K562 (cell line): ENCODE results near the gene YPEL1. TPM values are rescaled to one million over a fixed set of nuclear protein-coding genes. Genes with fewer than 3 reads are reported as not detected.

ENCODE experiments used
- BRD9 ChIP-seq: fragments of 450-650 bp; IDR thresholded peaks from 2 replicates; pipeline ENCODE4 v1.6.1; 2018; ENCODE audit warnings: low read depth; ENCODE audit not compliant: partially characterized antibody
- EZH2 ChIP-seq: IDR thresholded peaks from 2 replicates; pipeline ENCODE4 v1.6.1; 2012; ENCODE audit warnings: low read depth, mild to moderate bottlenecking, inconsistent platforms, low read length, borderline replicate concordance
- GATAD2B ChIP-seq: fragments of 450-650 bp; IDR thresholded peaks from 2 replicates; pipeline ENCODE4 v1.6.1; 2017; ENCODE audit warnings: mild to moderate bottlenecking, borderline replicate concordance
- HNRNPH1 ChIP-seq: fragments of 200-400 bp; formaldehyde crosslinking; optimal IDR thresholded peaks from 2 replicates; pipeline ENCODE3; 2017; ENCODE audit warnings: low read depth, mild to moderate bottlenecking, low read length, moderate library complexity
- JUNB ChIP-seq: fragments of 450-650 bp; formaldehyde crosslinking; conservative IDR thresholded peaks from 2 replicates; pipeline ENCODE4 v1.4.0; 2020; ENCODE audit warnings: mild to moderate bottlenecking
- MYNN ChIP-seq, 2 experiments: sonication (generic); formaldehyde crosslinking in 1 of 2; IDR thresholded peaks; 2 replicates each; pipeline versions ENCODE4 v1.5.0 to v1.6.1; 2016 to 2020; ENCODE audit warnings: antibody characterized with exemption in 1 of 2, missing genetic modification reagents in 1 of 2
- NFXL1 ChIP-seq: fragments of 450-650 bp; formaldehyde crosslinking; IDR thresholded peaks from 2 replicates; pipeline ENCODE4 v1.4.0; 2021; ENCODE audit warnings: mild to moderate bottlenecking
- NR2F6 ChIP-seq: fragments of 450-650 bp; formaldehyde crosslinking; IDR thresholded peaks from 2 replicates; pipeline ENCODE4 v1.4.0; 2020; ENCODE audit warnings: mild to moderate bottlenecking
- PATZ1 ChIP-seq: fragments of 250-450 bp; sonication (Bioruptor Pico); IDR thresholded peaks from 2 replicates; pipeline ENCODE4 v1.5.0; 2020; ENCODE audit warnings: mild to moderate bottlenecking, borderline replicate concordance
- POLR2B ChIP-seq: fragments of 450-650 bp; IDR thresholded peaks from 2 replicates; pipeline ENCODE4 v1.6.1; 2018; ENCODE audit warnings: low read depth; ENCODE audit not compliant: partially characterized antibody
- PPARD ChIP-seq: fragments of 250-450 bp; sonication (Bioruptor Pico); IDR thresholded peaks from 2 replicates; pipeline ENCODE4 v1.8.0; 2022; ENCODE audit warnings: inconsistent platforms, mild to moderate bottlenecking, moderate library complexity
- PTRF ChIP-seq: fragments of 450-650 bp; IDR thresholded peaks from 2 replicates; pipeline ENCODE4 v1.6.1; 2016; ENCODE audit warnings: mild to moderate bottlenecking, missing genetic modification characterization, missing compliant biosample characterization
- SMAD3 ChIP-seq: fragments of 450-650 bp; formaldehyde crosslinking; conservative IDR thresholded peaks from 2 replicates; pipeline ENCODE4 v1.4.0; 2020; ENCODE audit warnings: mild to moderate bottlenecking
- STAT5A ChIP-seq: IDR thresholded peaks from 2 replicates; pipeline ENCODE4 v1.6.1; 2012; ENCODE audit warnings: low read length, inconsistent platforms, borderline replicate concordance
- TEAD2 ChIP-seq: fragments of 450-650 bp; IDR thresholded peaks from 2 replicates; pipeline ENCODE4 v1.6.1; 2016; ENCODE audit warnings: missing genetic modification characterization, control low read depth, missing compliant biosample characterization
- ZFP1 ChIP-seq: fragments of 450-650 bp; formaldehyde crosslinking; IDR thresholded peaks from 2 replicates; pipeline ENCODE4 v1.4.0; 2020; ENCODE audit warnings: mild to moderate bottlenecking, mixed read lengths
- ZNF384 ChIP-seq: IDR thresholded peaks from 2 replicates; pipeline ENCODE4 v1.6.1; 2012; ENCODE audit warnings: low read depth, low read length, improper control_type of control experiment
- ZNF589 ChIP-seq: fragments of 200-800 bp; sonication (Bioruptor generic); IDR thresholded peaks from 2 replicates; pipeline ENCODE4 v1.6.1; 2016; ENCODE audit warnings: low read depth, missing genetic modification characterization, missing compliant biosample characterization
- polyA plus RNA-seq, 8 experiments: library from polyadenylated mRNA; depleted of rRNA in 4 of 8; stranded (reverse) in 5 of 8; unstranded in 3 of 8; fragments of >200 nt; fragmentation: Nextera tagmentation in 2 of 8; fragmentation: Illumina TruSeq in 1 of 8; extraction: Ambion mirVana in 2 of 8; extraction: Trizol in 1 of 8; gene quantifications; 2 replicates each; pipeline versions ENCODE4 v1.2.1 to v1.2.3, GENCODE V29; 2011 to 2014; ENCODE audit warnings: inconsistent platforms in 1 of 8, missing spikeins in 1 of 8
- total RNA-seq, 7 experiments: library from RNA; depleted of rRNA in 6 of 7; stranded (reverse); fragments of >200 nt in 6 of 7; fragmentation: Illumina TruSeq in 2 of 7; extraction: Trizol in 2 of 7; gene quantifications; 2 replicates each; pipeline versions ENCODE4 v1.2.1 to v1.2.3, GENCODE V29; 2011 to 2021; ENCODE audit warnings: low replicate concordance in 1 of 7
- TF ChIP-seq, protein P1 (sequence below): sonication (generic); formaldehyde crosslinking; IDR thresholded peaks from 2 replicates; pipeline ENCODE4 v1.8.0; 2022; ENCODE audit warnings: mild to moderate bottlenecking, low read depth, missing genetic modification reagents
- TF ChIP-seq, protein P2 (sequence below): sonication (generic); formaldehyde crosslinking; IDR thresholded peaks from 2 replicates; pipeline ENCODE4 v1.8.0; 2022; ENCODE audit warnings: mild to moderate bottlenecking, missing genetic modification reagents

The YPEL1 gene
- total and polyA plus RNA-seq, 9 of the 15 experiments (the other 6 are each of a cell fraction or from before 2014, with no cell fraction given), result 0.07 to 2.2 (median 0.46) TPM

DNA sequence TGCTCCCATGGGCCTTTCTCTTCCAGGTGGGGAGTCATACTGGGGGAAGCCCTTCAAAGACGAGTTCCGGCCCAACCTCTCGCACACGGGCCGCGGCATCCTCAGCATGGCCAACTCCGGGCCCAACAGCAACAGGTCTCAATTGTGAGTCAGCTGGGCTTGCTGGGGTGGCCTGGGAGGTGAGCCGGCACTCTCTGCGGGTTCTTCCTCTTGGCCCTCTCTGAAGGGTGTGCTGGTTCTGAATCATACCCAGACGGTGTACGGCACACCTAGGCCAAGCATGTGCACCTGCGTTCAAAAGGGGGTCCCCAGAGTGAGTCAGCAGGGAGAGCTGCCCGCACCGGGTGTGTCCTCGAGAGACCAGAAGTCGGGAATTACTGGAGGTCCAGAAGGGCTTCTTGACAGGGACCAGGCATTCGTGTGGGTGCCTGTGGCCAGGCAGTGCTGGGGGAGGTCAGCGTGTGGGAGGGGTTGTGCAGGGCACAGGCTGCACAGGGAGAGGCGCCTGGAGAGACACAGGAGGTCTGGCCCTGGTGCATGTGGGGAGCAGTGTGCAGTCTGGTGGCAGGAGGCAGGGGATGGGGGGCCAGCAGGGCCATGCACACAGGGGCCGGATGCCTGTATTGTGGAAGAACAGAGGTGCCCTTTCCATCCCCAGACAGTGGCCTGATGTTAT is 46.8 kb downstream of the YPEL1 start (continued):
- TF ChIP-seq SMAD3 (CRISPR knock-in tag), result no peak
- no peak for TF ChIP-seq PTRF (tag)
- TF ChIP-seq BRD9, result no peak
- TF ChIP-seq POLR2B, result peak; percentile 26
- no peak for TF ChIP-seq PATZ1 (CRISPR knock-in tag)
- TF ChIP-seq PPARD (CRISPR knock-in tag), result peak; percentile 3; the same call in 1 of the 2 replicates
- no peak for TF ChIP-seq TEAD2 (tag)
- 0 out of 2 replicates have a peak, but pooled peaks have one; percentile 1 for TF ChIP-seq JUNB (CRISPR knock-in tag)
- TF ChIP-seq, protein P1, sequence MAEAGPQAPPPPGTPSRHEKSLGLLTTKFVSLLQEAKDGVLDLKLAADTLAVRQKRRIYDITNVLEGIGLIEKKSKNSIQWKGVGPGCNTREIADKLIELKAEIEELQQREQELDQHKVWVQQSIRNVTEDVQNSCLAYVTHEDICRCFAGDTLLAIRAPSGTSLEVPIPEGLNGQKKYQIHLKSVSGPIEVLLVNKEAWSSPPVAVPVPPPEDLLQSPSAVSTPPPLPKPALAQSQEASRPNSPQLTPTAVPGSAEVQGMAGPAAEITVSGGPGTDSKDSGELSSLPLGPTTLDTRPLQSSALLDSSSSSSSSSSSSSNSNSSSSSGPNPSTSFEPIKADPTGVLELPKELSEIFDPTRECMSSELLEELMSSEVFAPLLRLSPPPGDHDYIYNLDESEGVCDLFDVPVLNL (CRISPR knock-in tag), result no peak
- no peak for TF ChIP-seq ZNF384
- TF ChIP-seq HNRNPH1, result no peak
- TF ChIP-seq NFXL1 (CRISPR knock-in tag), result no peak
- TF ChIP-seq ZNF589, result no peak
- TF ChIP-seq GATAD2B, result no peak
- TF ChIP-seq MYNN (IDR thresholded peaks at IDR 0.05), result peak; percentile 57; the same call in 1 of the 2 replicates
- TF ChIP-seq MYNN (CRISPR knock-in tag; IDR thresholded peaks at IDR 0.05), result no peak
- TF ChIP-seq EZH2, result no peak
- TF ChIP-seq STAT5A, result no peak
- TF ChIP-seq, protein P2, sequence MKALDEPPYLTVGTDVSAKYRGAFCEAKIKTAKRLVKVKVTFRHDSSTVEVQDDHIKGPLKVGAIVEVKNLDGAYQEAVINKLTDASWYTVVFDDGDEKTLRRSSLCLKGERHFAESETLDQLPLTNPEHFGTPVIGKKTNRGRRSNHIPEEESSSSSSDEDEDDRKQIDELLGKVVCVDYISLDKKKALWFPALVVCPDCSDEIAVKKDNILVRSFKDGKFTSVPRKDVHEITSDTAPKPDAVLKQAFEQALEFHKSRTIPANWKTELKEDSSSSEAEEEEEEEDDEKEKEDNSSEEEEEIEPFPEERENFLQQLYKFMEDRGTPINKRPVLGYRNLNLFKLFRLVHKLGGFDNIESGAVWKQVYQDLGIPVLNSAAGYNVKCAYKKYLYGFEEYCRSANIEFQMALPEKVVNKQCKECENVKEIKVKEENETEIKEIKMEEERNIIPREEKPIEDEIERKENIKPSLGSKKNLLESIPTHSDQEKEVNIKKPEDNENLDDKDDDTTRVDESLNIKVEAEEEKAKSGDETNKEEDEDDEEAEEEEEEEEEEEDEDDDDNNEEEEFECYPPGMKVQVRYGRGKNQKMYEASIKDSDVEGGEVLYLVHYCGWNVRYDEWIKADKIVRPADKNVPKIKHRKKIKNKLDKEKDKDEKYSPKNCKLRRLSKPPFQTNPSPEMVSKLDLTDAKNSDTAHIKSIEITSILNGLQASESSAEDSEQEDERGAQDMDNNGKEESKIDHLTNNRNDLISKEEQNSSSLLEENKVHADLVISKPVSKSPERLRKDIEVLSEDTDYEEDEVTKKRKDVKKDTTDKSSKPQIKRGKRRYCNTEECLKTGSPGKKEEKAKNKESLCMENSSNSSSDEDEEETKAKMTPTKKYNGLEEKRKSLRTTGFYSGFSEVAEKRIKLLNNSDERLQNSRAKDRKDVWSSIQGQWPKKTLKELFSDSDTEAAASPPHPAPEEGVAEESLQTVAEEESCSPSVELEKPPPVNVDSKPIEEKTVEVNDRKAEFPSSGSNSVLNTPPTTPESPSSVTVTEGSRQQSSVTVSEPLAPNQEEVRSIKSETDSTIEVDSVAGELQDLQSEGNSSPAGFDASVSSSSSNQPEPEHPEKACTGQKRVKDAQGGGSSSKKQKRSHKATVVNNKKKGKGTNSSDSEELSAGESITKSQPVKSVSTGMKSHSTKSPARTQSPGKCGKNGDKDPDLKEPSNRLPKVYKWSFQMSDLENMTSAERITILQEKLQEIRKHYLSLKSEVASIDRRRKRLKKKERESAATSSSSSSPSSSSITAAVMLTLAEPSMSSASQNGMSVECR (CRISPR knock-in tag), result no peak
- 0 out of 2 replicates have a peak, but pooled peaks have one; percentile 16 for TF ChIP-seq NR2F6
- TF ChIP-seq ZFP1, result no peak
